NCI-H1930 (cell line): Measurements from ENCODE around the gene ANKRD18B.
"Not testable (repeated sequence)": the region's sequence is repeated elsewhere in the genome, so short reads cannot be mapped to it uniquely, and the experiment has no call there.

Experiments used
- DNase-seq, 2 experiments: peaks; one replicate each; lab custom pipeline; 2025; lab: John Stamatoyannopoulos, UW

ANKRD18B gene

GRCh38 chr9:33523397-33524305 is at the start of gene ANKRD18B:
Gene ANKRD18B, plus strand, starts transcription at chr9:33524251. Its CDS starts 239 bp downstream, at chr9:33524490.
- peak; percentile 60 to 78 for DNase-seq

GRCh38 chr9:33475357-33475756 is 48.7 kb upstream of the ANKRD18B start:
- DNase-seq, result no peak

GRCh38 chr9:33476503-33476902 is 47.5 kb upstream of the ANKRD18B start:
- DNase-seq, result no peak

- no peak for DNase-seq
Measured at GRCh38 chr9:33480106-33480505, 43.9 kb upstream of the ANKRD18B start.

GRCh38 chr9:33480976-33481375 is 43.1 kb upstream of the ANKRD18B start:
- no peak for DNase-seq

- not testable (repeated sequence) for DNase-seq
Measured at GRCh38 chr9:33485312-33485711, 38.7 kb upstream of the ANKRD18B start.

GRCh38 chr9:33489066-33489465 is 35.0 kb upstream of the ANKRD18B start:
- DNase-seq, result no peak

GRCh38 chr9:33493819-33494218 is 30.2 kb upstream of the ANKRD18B start:
- not testable (repeated sequence) for DNase-seq

GRCh38 chr9:33498387-33498786 is 25.7 kb upstream of the ANKRD18B start:
- no peak for DNase-seq

GRCh38 chr9:33506626-33507370 is 17.3 kb upstream of the ANKRD18B start:
- no peak for DNase-seq

GRCh38 chr9:33510262-33511183 is 13.5 kb upstream of the ANKRD18B start:
- DNase-seq, result peak; percentile 50 to 61

GRCh38 chr9:33511184-33511517 is 12.9 kb upstream of the ANKRD18B start:
- DNase-seq, result not testable (repeated sequence)

GRCh38 chr9:33512535-33512934 is 11.5 kb upstream of the ANKRD18B start:
- not testable (repeated sequence) for DNase-seq

- DNase-seq, result not testable (repeated sequence)
Measured at GRCh38 chr9:33515342-33515995, 8.6 kb upstream of the ANKRD18B start.

GRCh38 chr9:33516397-33516796 is 7.7 kb upstream of the ANKRD18B start:
- not testable (repeated sequence) for DNase-seq

GRCh38 chr9:33517373-33517772 is 6.7 kb upstream of the ANKRD18B start:
- no peak for DNase-seq

GRCh38 chr9:33517934-33518577 is 6.0 kb upstream of the ANKRD18B start:
- DNase-seq, result not testable (repeated sequence)

GRCh38 chr9:33521861-33522260 is 2.2 kb upstream of the ANKRD18B start:
- DNase-seq, result not testable (repeated sequence)

GRCh38 chr9:33524306-33524947 is 376 bp downstream of the ANKRD18B start:
- peak; percentile 38 to 42 for DNase-seq

- DNase-seq, result not testable (repeated sequence)
Measured at GRCh38 chr9:33528069-33528468, 4.0 kb downstream of the ANKRD18B start.
